Measurements from ENCODE around the gene ANKRD44. TPM values are rescaled to one million over a fixed set of nuclear protein-coding genes. Genes with fewer than 3 reads are reported as not detected.

ANKRD44 gene
- total RNA-seq, 1 experiment from 2014 or later: 0.68 TPM

DNA sequence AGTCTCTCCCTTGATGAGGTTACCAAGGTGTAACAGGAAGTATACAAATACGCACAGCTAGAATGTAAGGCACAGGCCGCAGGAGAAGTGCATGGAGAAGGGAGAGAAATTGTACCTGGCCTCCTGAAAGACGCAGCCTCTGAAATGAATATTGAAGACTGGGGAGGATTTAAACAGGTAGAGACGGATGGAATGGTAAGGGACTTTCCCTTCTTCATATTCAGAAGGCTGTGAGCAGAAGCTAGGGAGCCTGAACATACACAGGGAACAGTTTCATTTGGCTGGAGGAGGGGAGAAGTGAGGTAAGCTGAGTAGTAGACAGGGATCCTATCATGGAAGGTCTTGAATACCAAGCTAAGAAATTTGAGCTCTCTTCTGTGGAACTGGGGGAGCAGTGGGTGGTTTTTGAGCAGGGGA lies 112.7 kb downstream of the ANKRD44 start:
- no peak for TF ChIP-seq SOX15 (CRISPR knock-in tag; IDR thresholded peaks at IDR 0.05)
- TF ChIP-seq E2F1 (CRISPR knock-in tag; IDR thresholded peaks at IDR 0.05): no peak
- TF ChIP-seq MXD4 (CRISPR knock-in tag; IDR thresholded peaks at IDR 0.05; ENCODE audit: borderline replicate concordance): no peak
- TF ChIP-seq ZNF219 (CRISPR knock-in tag; IDR thresholded peaks at IDR 0.05; ENCODE audit: borderline replicate concordance): no peak
- TF ChIP-seq ZNF396 (CRISPR knock-in tag; IDR thresholded peaks at IDR 0.05; ENCODE audit: borderline replicate concordance): no peak
- no peak for TF ChIP-seq ETV6 (CRISPR knock-in tag; IDR thresholded peaks at IDR 0.05)
- TF ChIP-seq, protein P1, sequence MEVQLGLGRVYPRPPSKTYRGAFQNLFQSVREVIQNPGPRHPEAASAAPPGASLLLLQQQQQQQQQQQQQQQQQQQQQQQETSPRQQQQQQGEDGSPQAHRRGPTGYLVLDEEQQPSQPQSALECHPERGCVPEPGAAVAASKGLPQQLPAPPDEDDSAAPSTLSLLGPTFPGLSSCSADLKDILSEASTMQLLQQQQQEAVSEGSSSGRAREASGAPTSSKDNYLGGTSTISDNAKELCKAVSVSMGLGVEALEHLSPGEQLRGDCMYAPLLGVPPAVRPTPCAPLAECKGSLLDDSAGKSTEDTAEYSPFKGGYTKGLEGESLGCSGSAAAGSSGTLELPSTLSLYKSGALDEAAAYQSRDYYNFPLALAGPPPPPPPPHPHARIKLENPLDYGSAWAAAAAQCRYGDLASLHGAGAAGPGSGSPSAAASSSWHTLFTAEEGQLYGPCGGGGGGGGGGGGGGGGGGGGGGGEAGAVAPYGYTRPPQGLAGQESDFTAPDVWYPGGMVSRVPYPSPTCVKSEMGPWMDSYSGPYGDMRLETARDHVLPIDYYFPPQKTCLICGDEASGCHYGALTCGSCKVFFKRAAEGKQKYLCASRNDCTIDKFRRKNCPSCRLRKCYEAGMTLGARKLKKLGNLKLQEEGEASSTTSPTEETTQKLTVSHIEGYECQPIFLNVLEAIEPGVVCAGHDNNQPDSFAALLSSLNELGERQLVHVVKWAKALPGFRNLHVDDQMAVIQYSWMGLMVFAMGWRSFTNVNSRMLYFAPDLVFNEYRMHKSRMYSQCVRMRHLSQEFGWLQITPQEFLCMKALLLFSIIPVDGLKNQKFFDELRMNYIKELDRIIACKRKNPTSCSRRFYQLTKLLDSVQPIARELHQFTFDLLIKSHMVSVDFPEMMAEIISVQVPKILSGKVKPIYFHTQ (CRISPR knock-in tag; IDR thresholded peaks at IDR 0.05): no peak
- TF ChIP-seq ZNF121 (CRISPR knock-in tag; IDR thresholded peaks at IDR 0.05): no peak
- TF ChIP-seq ATF3 (CRISPR knock-in tag; conservative IDR thresholded peaks at IDR 0.05): no peak
- TF ChIP-seq SP1 (CRISPR knock-in tag; conservative IDR thresholded peaks at IDR 0.05): no peak
- TF ChIP-seq GRHL2 (CRISPR knock-in tag; IDR thresholded peaks at IDR 0.05; ENCODE audit: insufficient replicate concordance, severe bottlenecking): no peak
- no peak for TF ChIP-seq ATF6 (CRISPR knock-in tag; IDR thresholded peaks at IDR 0.05)
- TF ChIP-seq ERG (CRISPR knock-in tag; IDR thresholded peaks at IDR 0.05): no peak
- TF ChIP-seq, protein P2, sequence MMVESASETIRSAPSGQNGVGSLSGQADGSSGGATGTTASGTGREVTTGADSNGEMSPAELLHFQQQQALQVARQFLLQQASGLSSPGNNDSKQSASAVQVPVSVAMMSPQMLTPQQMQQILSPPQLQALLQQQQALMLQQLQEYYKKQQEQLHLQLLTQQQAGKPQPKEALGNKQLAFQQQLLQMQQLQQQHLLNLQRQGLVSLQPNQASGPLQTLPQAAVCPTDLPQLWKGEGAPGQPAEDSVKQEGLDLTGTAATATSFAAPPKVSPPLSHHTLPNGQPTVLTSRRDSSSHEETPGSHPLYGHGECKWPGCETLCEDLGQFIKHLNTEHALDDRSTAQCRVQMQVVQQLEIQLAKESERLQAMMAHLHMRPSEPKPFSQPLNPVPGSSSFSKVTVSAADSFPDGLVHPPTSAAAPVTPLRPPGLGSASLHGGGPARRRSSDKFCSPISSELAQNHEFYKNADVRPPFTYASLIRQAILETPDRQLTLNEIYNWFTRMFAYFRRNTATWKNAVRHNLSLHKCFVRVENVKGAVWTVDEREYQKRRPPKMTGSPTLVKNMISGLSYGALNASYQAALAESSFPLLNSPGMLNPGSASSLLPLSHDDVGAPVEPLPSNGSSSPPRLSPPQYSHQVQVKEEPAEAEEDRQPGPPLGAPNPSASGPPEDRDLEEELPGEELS (CRISPR knock-in tag; IDR thresholded peaks at IDR 0.05): no peak
- TF ChIP-seq TEAD1 (CRISPR knock-in tag; IDR thresholded peaks at IDR 0.05): no peak
- CTCF ChIA-PET: interaction anchor here (1.2 to 2.0 kb wide), 3 partner anchors 29 to 112 kb away, joined by 3 to 7 read pairs (median 5); no protein-coding TSS in a partner anchor
- Mint-ChIP-seq H3K27ac (no peak overlapping the region), H3K36me3 (no peaks in the 10 kb centered on the region), H3K27me3 (ENCODE audit: low read depth) (no peaks in the 10 kb centered on the region), H3K4me3 (no peak overlapping the region), H3K9me3 (no peaks in the 10 kb centered on the region), H3K4me1 (0 out of 2 replicates have a peak, but pooled peaks cover 7% of the 10 kb centered on the region)
- no peak for DNase-seq (ENCODE audit: low spot score)
- no peak for ATAC-seq
- POLR2A ChIA-PET: no interaction called here

DNA sequence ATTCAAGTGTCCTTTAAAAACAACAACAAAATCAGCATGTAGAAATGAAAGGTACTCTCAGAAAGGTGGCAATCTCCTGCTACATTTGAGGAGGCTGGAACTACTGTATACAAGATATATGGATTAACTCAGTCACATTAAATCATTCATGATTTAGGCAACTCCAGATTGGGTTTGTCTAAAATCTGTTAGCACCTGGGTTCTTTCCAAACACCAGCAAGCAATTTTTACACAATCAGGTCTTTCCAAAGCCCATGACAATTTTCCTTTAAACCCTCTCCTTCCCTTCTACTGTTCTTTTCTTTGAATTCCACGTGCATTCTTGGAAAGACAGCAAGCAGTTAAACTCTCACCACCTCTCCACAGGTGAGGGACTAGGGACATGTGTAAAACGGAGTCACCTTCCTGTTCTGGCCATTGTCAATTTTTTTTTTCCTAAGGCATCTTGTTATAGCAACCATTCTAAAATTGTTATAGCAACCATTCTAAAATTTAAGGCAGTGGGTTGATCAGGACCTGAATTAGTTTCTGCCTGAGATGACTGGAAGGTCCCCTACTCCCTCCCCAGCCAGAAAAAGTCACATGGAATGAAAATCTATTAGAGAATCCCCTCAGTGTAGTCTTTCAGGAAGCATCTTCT lies 113.9 kb downstream of the ANKRD44 start:
- Mint-ChIP-seq H3K27ac (no peak overlapping the region), H3K4me3 (no peak overlapping the region), H3K4me1 (0 out of 2 replicates have a peak, but pooled peaks cover 4% of the 10 kb centered on the region), H3K27me3 (ENCODE audit: low read depth) (no peaks in the 10 kb centered on the region), H3K9me3 (no peaks in the 10 kb centered on the region), H3K36me3 (no peaks in the 10 kb centered on the region)
- ATAC-seq: no peak
- CTCF ChIA-PET: interaction anchor here (2.0 kb wide), 1 partner anchor 83 kb away, joined by 5 read pairs; no protein-coding TSS in a partner anchor
- DNase-seq (ENCODE audit: low spot score): no peak
- POLR2A ChIA-PET: no interaction called here
- TF ChIP-seq E2F4 (CRISPR knock-in tag; IDR thresholded peaks at IDR 0.05; ENCODE audit: borderline replicate concordance, low read depth) (no peak), CBFB (CRISPR knock-in tag; IDR thresholded peaks at IDR 0.05; ENCODE audit: low read depth) (no peak), CTCF (IDR thresholded peaks at IDR 0.05) (no peak), FOXP1 (CRISPR knock-in tag; IDR thresholded peaks at IDR 0.05; ENCODE audit: borderline replicate concordance) (no peak)
- TF ChIP-seq, protein P3, sequence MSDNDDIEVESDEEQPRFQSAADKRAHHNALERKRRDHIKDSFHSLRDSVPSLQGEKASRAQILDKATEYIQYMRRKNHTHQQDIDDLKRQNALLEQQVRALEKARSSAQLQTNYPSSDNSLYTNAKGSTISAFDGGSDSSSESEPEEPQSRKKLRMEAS (CRISPR knock-in tag; IDR thresholded peaks at IDR 0.05): no peak
